DND-41 (cell line): ENCODE data around the gene ESF1.

Source experiments
- ATAC-seq: fragments of 200-7000 bp; cut with Tn5 transposase; 3 replicates; pipeline ENCODE4 v1.9.1; 2021; ENCODE audit warnings: low read depth; ENCODE audit not compliant: insufficient read depth
- DNase-seq: peaks from one replicate; pipeline ENCODE4 v3.0.0-alpha.2; 2020
- H2AFZ ChIP-seq: 2 replicates; pipeline ENCODE4 v1.6.0; 2012; ENCODE audit warnings: low read depth, low read length
- H3K27ac ChIP-seq: 2 replicates; pipeline ENCODE4 v1.5.1; 2012; ENCODE audit warnings: low read length, inconsistent platforms
- H3K27me3 ChIP-seq: fragments of 200-600 bp; sonication (generic); 2 replicates; pipeline ENCODE4 v1.6.0; 2012; ENCODE audit warnings: low read length, mild to moderate bottlenecking, inconsistent platforms; ENCODE audit not compliant: insufficient read depth, poor library complexity
- H3K36me3 ChIP-seq: 2 replicates; pipeline ENCODE4 v1.5.1; 2012; ENCODE audit warnings: low read length, inconsistent platforms; ENCODE audit not compliant: insufficient read depth
- H3K4me1 ChIP-seq: 2 replicates; pipeline ENCODE4 v1.5.1; 2012; ENCODE audit warnings: mild to moderate bottlenecking, low read length; ENCODE audit not compliant: insufficient read depth
- H3K4me2 ChIP-seq: 2 replicates; pipeline ENCODE4 v1.6.0; 2012; ENCODE audit warnings: mild to moderate bottlenecking, moderate library complexity, low read length, inconsistent platforms; ENCODE audit not compliant: insufficient read depth
- H3K4me3 ChIP-seq, 2 experiments: fragments of 200-600 bp in 1 of 2; shearing (Covaris generic) in 1 of 2; 2 replicates each; pipeline ENCODE4 v1.5.1; 2012 to 2016; ENCODE audit warnings: inconsistent platforms in 2 of 2, low read length in 2 of 2, mild to moderate bottlenecking in 2 of 2, low read depth in 1 of 2, moderate library complexity in 1 of 2
- H3K79me2 ChIP-seq: 2 replicates; pipeline ENCODE4 v1.6.0; 2012; ENCODE audit warnings: low read length, inconsistent platforms; ENCODE audit not compliant: insufficient read depth
- H3K9ac ChIP-seq: 2 replicates; pipeline ENCODE4 v1.6.0; 2012; ENCODE audit warnings: low read depth, mild to moderate bottlenecking, inconsistent platforms, low read length, moderate library complexity
- H3K9me3 ChIP-seq: 2 replicates; pipeline ENCODE4 v1.5.1; 2012; ENCODE audit warnings: low read length, moderate library complexity, mild to moderate bottlenecking, inconsistent platforms; ENCODE audit not compliant: insufficient read depth, severe bottlenecking
- H4K20me1 ChIP-seq: 2 replicates; pipeline ENCODE4 v1.6.0; 2012; ENCODE audit warnings: low read length; ENCODE audit not compliant: insufficient read depth
- EZH2 ChIP-seq: IDR thresholded peaks from 3 replicates; pipeline ENCODE4 v1.6.1; 2012; ENCODE audit warnings: borderline replicate concordance, low read depth, mild to moderate bottlenecking, moderate library complexity, low read length, inconsistent platforms; ENCODE audit not compliant: severe bottlenecking
- TF ChIP-seq, protein P1 (sequence below): IDR thresholded peaks from 2 replicates; pipeline ENCODE4 v1.5.1; 2012; ENCODE audit warnings: borderline replicate concordance, low read length, moderate library complexity, mild to moderate bottlenecking; ENCODE audit not compliant: poor library complexity, severe bottlenecking; ENCODE audit errors: extremely low read depth

ESF1 gene

DNA sequence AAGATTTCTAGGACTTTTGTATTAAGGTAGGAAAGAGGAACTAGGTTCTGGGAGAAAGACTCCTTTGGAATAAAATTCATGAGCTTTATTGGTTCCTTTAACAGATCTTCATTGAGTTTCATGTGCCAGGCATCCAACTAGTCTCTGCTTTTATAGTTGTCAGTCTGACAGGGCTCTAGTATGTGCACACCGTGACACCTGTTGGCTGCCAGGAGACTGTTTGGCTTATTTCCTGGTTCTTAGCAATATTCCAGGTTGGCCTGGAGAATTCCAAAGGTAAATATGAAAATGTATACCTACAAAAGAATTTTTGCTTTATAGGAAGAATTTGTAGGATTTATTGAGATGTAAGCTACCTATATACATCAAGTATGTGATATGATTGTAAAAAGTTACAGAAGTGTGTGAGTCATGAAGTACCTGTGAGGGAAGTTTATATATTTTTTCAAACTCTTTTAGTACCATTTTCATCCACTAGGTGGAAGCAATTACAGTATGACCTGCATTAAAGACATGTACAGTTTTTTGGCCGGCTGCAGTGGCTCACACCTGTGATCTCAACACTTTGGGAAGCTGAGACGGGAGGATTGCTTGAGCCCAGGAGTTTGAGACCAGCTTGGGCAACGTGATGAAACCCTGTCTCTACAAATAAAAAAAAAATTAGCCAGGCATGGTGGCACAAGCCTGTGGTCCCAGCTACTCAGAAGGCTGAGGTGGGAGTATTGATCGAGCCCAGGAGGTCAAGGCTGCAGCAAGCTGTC lies 35.3 kb upstream of the ESF1 start:
- no peaks in the 10 kb centered on the region for H3K27me3 ChIP-seq
- H4K20me1 ChIP-seq, result no peaks in the 10 kb centered on the region
- H2AFZ ChIP-seq, result no peak overlapping the region
- no peak for TF ChIP-seq EZH2
- TF ChIP-seq, protein P1, sequence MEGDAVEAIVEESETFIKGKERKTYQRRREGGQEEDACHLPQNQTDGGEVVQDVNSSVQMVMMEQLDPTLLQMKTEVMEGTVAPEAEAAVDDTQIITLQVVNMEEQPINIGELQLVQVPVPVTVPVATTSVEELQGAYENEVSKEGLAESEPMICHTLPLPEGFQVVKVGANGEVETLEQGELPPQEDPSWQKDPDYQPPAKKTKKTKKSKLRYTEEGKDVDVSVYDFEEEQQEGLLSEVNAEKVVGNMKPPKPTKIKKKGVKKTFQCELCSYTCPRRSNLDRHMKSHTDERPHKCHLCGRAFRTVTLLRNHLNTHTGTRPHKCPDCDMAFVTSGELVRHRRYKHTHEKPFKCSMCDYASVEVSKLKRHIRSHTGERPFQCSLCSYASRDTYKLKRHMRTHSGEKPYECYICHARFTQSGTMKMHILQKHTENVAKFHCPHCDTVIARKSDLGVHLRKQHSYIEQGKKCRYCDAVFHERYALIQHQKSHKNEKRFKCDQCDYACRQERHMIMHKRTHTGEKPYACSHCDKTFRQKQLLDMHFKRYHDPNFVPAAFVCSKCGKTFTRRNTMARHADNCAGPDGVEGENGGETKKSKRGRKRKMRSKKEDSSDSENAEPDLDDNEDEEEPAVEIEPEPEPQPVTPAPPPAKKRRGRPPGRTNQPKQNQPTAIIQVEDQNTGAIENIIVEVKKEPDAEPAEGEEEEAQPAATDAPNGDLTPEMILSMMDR, result peak; percentile 70
- H3K4me2 ChIP-seq, result no peak overlapping the region
- peaks cover 44% of the 10 kb centered on the region for H3K36me3 ChIP-seq
- H3K79me2 ChIP-seq, result no peaks in the 10 kb centered on the region
- H3K4me1 ChIP-seq, result no peaks in the 10 kb centered on the region
- no peak overlapping the region for H3K9ac ChIP-seq
- no peak overlapping the region for H3K27ac ChIP-seq
- ATAC-seq (peak; percentile 70), DNase-seq (peak; percentile 33)
- H3K9me3 ChIP-seq, result no peaks in the 10 kb centered on the region
- no peak overlapping the region for H3K4me3 ChIP-seq

DNA sequence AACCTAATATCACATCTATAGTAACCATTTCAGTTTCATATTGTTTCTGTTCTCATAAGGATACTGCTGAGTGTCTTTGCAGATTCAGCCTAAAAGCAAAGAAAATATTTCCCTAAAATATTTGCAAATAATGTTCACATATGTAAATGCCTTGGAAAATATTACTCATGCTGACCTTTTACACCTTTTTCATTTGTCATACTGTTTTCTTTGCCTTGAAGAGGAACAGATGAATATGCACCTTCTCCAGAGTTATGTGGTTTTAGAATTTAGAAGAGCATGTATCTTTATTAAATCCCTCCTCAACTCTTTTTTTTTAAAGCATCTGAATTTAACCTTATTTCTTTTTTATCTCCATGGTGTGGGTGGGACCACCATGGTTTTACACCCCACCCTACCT lies 32.6 kb upstream of the ESF1 start:
- no peaks in the 10 kb centered on the region for H4K20me1 ChIP-seq
- no peaks in the 10 kb centered on the region for H3K9me3 ChIP-seq
- no peak overlapping the region for H3K27ac ChIP-seq
- H3K4me2 ChIP-seq, result no peak overlapping the region
- peaks cover 71% of the 10 kb centered on the region for H3K36me3 ChIP-seq
- ATAC-seq (no peak), DNase-seq (no peak)
- H3K4me1 ChIP-seq, result no peaks in the 10 kb centered on the region
- no peaks in the 10 kb centered on the region for H3K27me3 ChIP-seq
- H2AFZ ChIP-seq, result no peak overlapping the region
- H3K4me3 ChIP-seq, result no peak overlapping the region
- H3K79me2 ChIP-seq, result no peaks in the 10 kb centered on the region
- TF ChIP-seq, protein P1, result no peak
- TF ChIP-seq EZH2, result no peak
- no peak overlapping the region for H3K9ac ChIP-seq

DNA sequence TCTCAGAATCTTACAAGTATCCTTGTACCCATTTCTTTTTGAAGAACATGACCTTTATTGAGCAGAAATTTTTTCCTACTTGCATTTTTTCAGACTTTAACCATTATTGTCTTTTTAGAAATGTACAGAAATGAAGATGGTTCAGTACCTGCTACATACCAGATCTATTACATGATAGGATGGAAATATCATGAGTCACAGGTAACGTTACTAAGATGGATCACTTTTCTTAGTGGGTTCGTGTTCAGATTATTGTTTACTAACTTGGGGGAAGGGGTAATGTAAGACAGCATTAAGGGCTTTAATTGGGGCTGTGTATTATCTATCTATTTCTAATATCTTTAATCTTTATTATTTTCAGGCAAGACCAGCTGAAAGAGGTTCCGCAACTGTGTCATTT lies 32.0 kb upstream of the ESF1 start:
- Histone ChIP-seq H3K4me3 (no peak overlapping the region), H4K20me1 (peaks cover 3% of the 10 kb centered on the region; the same call in 1 of the 2 replicates), H3K4me1 (no peaks in the 10 kb centered on the region), H2AFZ (no peak overlapping the region), H3K27me3 (no peaks in the 10 kb centered on the region), H3K36me3 (peaks cover 77% of the 10 kb centered on the region), H3K4me2 (no peak overlapping the region), H3K27ac (no peak overlapping the region), H3K9ac (no peak overlapping the region), H3K9me3 (no peaks in the 10 kb centered on the region), H3K79me2 (no peaks in the 10 kb centered on the region)
- ATAC-seq (no peak), DNase-seq (no peak)
- TF ChIP-seq EZH2, result no peak
- TF ChIP-seq, protein P1, result no peak

DNA sequence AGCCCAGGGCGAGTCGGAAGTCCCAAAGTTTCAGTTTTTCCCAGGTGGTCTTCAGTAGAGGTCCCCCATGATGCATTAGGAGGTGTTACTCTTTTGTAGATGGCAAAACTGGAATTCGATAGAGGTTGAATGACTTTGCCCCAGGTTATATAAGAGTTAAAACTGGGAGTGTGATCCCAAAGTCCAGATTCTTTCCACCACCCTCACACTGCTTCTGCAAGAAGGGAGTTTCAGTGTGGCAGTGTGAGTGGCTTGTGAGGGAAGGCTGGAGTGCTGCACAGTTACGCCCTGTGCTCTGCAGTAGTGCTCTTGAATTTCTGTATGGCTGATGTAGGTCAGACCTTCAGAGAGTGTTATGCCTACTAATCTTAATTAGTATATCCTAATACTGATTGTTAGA lies 30.0 kb upstream of the ESF1 start:
- Histone ChIP-seq H3K27me3 (no peaks in the 10 kb centered on the region), H3K27ac (no peak overlapping the region), H3K9me3 (no peaks in the 10 kb centered on the region), H3K36me3 (peaks cover 93% of the 10 kb centered on the region), H3K4me1 (no peaks in the 10 kb centered on the region), H3K79me2 (no peaks in the 10 kb centered on the region), H3K4me3 (no peak overlapping the region), H3K9ac (no peak overlapping the region), H2AFZ (no peak overlapping the region), H3K4me2 (no peak overlapping the region), H4K20me1 (peaks cover 3% of the 10 kb centered on the region; the same call in 1 of the 2 replicates)
- no peak for DNase-seq
- TF ChIP-seq, protein P1, result no peak
- no peak for TF ChIP-seq EZH2
- no peak for ATAC-seq
